GM23338 (cell line): ENCODE measurements around the gene TM7SF2.

ENCODE experiments used
- CREB1 ChIP-seq: fragments of 250-450 bp; sonication (Bioruptor Pico); IDR thresholded peaks from 2 replicates; pipeline ENCODE4 v1.5.0; 2020; ENCODE audit warnings: low read depth, mild to moderate bottlenecking, moderate library complexity
- POLR2AphosphoS5 ChIP-seq: IDR thresholded peaks from 2 replicates; pipeline ENCODE4 v1.6.1; 2016; ENCODE audit warnings: antibody characterized with exemption, low read depth
- TF ChIP-seq, protein P1 (sequence below), 2 experiments: fragments of 200-600 bp in 1 of 2; sonication (generic) in 1 of 2; conservative IDR thresholded peaks; 2 replicates each; pipeline versions ENCODE4 v1.5.1 to v1.6.1; 2016 to 2017; ENCODE audit warnings: antibody characterized with exemption in 2 of 2, low read depth in 2 of 2, mild to moderate bottlenecking in 2 of 2, moderate library complexity in 1 of 2
- TF ChIP-seq, protein P2 (sequence below): IDR thresholded peaks from 2 replicates; pipeline ENCODE4 v1.6.1; 2016; ENCODE audit warnings: antibody characterized with exemption

DNA sequence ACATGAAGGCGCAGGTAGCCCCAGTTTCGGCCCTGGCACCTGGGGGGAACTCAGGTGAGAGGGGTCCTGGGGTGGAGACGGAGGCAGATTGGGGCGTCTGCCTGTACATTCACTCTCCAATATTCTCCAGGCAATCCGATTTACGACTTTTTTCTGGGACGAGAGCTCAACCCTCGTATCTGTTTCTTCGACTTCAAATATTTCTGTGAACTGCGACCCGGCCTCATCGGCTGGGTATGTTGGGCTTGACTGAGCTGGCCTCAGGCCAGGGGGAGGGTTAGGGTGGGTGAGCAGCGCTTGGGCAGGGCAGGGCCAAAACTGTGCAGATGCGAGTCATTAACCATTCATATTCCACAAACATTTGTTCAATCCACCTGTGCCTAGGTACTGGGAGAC, 1.7 kb downstream of the TM7SF2 start:
- TF ChIP-seq, protein P1, sequence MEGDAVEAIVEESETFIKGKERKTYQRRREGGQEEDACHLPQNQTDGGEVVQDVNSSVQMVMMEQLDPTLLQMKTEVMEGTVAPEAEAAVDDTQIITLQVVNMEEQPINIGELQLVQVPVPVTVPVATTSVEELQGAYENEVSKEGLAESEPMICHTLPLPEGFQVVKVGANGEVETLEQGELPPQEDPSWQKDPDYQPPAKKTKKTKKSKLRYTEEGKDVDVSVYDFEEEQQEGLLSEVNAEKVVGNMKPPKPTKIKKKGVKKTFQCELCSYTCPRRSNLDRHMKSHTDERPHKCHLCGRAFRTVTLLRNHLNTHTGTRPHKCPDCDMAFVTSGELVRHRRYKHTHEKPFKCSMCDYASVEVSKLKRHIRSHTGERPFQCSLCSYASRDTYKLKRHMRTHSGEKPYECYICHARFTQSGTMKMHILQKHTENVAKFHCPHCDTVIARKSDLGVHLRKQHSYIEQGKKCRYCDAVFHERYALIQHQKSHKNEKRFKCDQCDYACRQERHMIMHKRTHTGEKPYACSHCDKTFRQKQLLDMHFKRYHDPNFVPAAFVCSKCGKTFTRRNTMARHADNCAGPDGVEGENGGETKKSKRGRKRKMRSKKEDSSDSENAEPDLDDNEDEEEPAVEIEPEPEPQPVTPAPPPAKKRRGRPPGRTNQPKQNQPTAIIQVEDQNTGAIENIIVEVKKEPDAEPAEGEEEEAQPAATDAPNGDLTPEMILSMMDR (conservative IDR thresholded peaks at IDR 0.05; ENCODE audit: low read depth in 2 of 2), result no peak
- TF ChIP-seq, protein P2, sequence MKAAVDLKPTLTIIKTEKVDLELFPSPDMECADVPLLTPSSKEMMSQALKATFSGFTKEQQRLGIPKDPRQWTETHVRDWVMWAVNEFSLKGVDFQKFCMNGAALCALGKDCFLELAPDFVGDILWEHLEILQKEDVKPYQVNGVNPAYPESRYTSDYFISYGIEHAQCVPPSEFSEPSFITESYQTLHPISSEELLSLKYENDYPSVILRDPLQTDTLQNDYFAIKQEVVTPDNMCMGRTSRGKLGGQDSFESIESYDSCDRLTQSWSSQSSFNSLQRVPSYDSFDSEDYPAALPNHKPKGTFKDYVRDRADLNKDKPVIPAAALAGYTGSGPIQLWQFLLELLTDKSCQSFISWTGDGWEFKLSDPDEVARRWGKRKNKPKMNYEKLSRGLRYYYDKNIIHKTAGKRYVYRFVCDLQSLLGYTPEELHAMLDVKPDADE, result no peak
- TF ChIP-seq CREB1 (CRISPR knock-in tag) (no peak), POLR2AphosphoS5 (no peak)
